ENCODE measurements around the gene CHCHD5.

- no peak for TF ChIP-seq CTCF (IDR thresholded peaks at IDR 0.05)
- TF ChIP-seq EZH2 (IDR thresholded peaks at IDR 0.05): no peak
These were observed 5.2 kb upstream of the CHCHD5 start for GRCh38 chr2:112579241-112579640.
